GM23338 (cell line): Measurements from ENCODE around the gene FAM111A. TPM values are rescaled to one million over a fixed set of nuclear protein-coding genes. Genes with fewer than 3 reads are reported as not detected.

Experiments used
- ATAC-seq: fragments of 200-7000 bp; cut with Tn5 transposase; 3 replicates; pipeline ENCODE4 v1.9.1; 2020
- DNase-seq: peaks from one replicate; pipeline ENCODE4 v3.0.0-alpha.2; 2015; ENCODE audit warnings: low spot score
- H2AFZ ChIP-seq: fragments of 200-600 bp; sonication (generic); 2 replicates; pipeline ENCODE4 v1.8.0; 2016; ENCODE audit warnings: antibody characterized with exemption, mild to moderate bottlenecking, moderate library complexity
- H3F3A ChIP-seq: fragments of 200-600 bp; sonication (generic); replicated peaks from 2 replicates; pipeline ENCODE4 v1.8.0; 2017; ENCODE audit warnings: antibody characterized with exemption, mixed run types, low read depth
- H3K27ac ChIP-seq: fragments of 200-600 bp; sonication (generic); 2 replicates; pipeline ENCODE4 v1.6.1; 2016; ENCODE audit warnings: low read depth
- H3K27me3 ChIP-seq: fragments of 200-600 bp; sonication (generic); 2 replicates; pipeline ENCODE4 v1.8.0; 2016; ENCODE audit warnings: mild to moderate bottlenecking, mixed run types, moderate library complexity; ENCODE audit not compliant: insufficient read depth
- H3K36me3 ChIP-seq: fragments of 200-600 bp; sonication (generic); 2 replicates; pipeline ENCODE4 v1.8.0; 2016; ENCODE audit warnings: mild to moderate bottlenecking; ENCODE audit not compliant: insufficient read depth
- H3K4me1 ChIP-seq: fragments of 200-600 bp; sonication (generic); 2 replicates; pipeline ENCODE4 v1.8.0; 2016; ENCODE audit warnings: mild to moderate bottlenecking, moderate library complexity; ENCODE audit not compliant: insufficient read depth
- H3K4me2 ChIP-seq: fragments of 200-600 bp; sonication (generic); 2 replicates; pipeline ENCODE4 v1.7.1; 2017; ENCODE audit warnings: mixed run types
- H3K4me3 ChIP-seq: fragments of 200-600 bp; sonication (generic); 2 replicates; pipeline ENCODE4 v1.6.1; 2016; ENCODE audit warnings: mixed run types
- H3K79me2 ChIP-seq: fragments of 200-600 bp; sonication (generic); replicated peaks from 2 replicates; pipeline ENCODE4 v1.8.0; 2017; ENCODE audit warnings: mild to moderate bottlenecking; ENCODE audit not compliant: insufficient read depth
- H3K9me2 ChIP-seq: fragments of 200-600 bp; sonication (generic); 2 replicates; pipeline ENCODE4 v1.8.0; 2017; ENCODE audit not compliant: insufficient read depth
- H4K20me1 ChIP-seq: fragments of 200-600 bp; sonication (generic); replicated peaks from 2 replicates; pipeline ENCODE4 v1.8.0; 2017; ENCODE audit warnings: mild to moderate bottlenecking; ENCODE audit not compliant: insufficient read depth
- H3K27ac Mint-ChIP-seq: 2 replicates; pipeline ENCODE4 v1.8.0; 2020; ENCODE audit warnings: inconsistent platforms, mild to moderate bottlenecking, moderate library complexity, mixed read lengths
- H3K27me3 Mint-ChIP-seq: 3 replicates; pipeline ENCODE4 v1.8.0; 2022; ENCODE audit warnings: low read depth, mild to moderate bottlenecking, moderate library complexity, mixed read lengths, inconsistent platforms; ENCODE audit not compliant: insufficient read depth, poor library complexity
- H3K36me3 Mint-ChIP-seq: 3 replicates; pipeline ENCODE4 v1.8.0; 2021; ENCODE audit warnings: low read depth, mild to moderate bottlenecking, inconsistent platforms, moderate library complexity, mixed read lengths
- H3K4me1 Mint-ChIP-seq: 3 replicates; pipeline ENCODE4 v1.8.0; 2020; ENCODE audit warnings: mild to moderate bottlenecking, inconsistent platforms, mixed read lengths
- H3K4me3 Mint-ChIP-seq: 3 replicates; pipeline ENCODE4 v1.8.0; 2021; ENCODE audit warnings: moderate library complexity, mild to moderate bottlenecking, inconsistent platforms, mixed read lengths
- H3K9me3 Mint-ChIP-seq: 3 replicates; pipeline ENCODE4 v1.8.0; 2020; ENCODE audit warnings: moderate library complexity, mild to moderate bottlenecking, inconsistent platforms, mixed read lengths
- CREB1 ChIP-seq: fragments of 250-450 bp; sonication (Bioruptor Pico); IDR thresholded peaks from 2 replicates; pipeline ENCODE4 v1.5.0; 2020; ENCODE audit warnings: low read depth, mild to moderate bottlenecking, moderate library complexity
- CTCF ChIP-seq, 2 experiments: fragments of 200-600 bp in 1 of 2; sonication (generic) in 1 of 2; conservative IDR thresholded peaks; 2 replicates each; pipeline versions ENCODE4 v1.5.1 to v1.6.1; 2016 to 2017; ENCODE audit warnings: antibody characterized with exemption in 2 of 2, low read depth in 2 of 2, mild to moderate bottlenecking in 2 of 2, moderate library complexity in 1 of 2
- EZH2 ChIP-seq: fragments of 200-600 bp; sonication (generic); IDR thresholded peaks from one replicate; pipeline ENCODE4 v1.8.0; 2017; ENCODE audit warnings: antibody characterized with exemption, mild to moderate bottlenecking, low read depth; ENCODE audit not compliant: unreplicated experiment
- EZH2phosphoT487 ChIP-seq: fragments of 200-600 bp; sonication (generic); IDR thresholded peaks from one replicate; pipeline ENCODE4 v1.8.1; 2018; ENCODE audit warnings: antibody characterized with exemption; ENCODE audit not compliant: unreplicated experiment
- JUNB ChIP-seq: IDR thresholded peaks from one replicate; pipeline ENCODE4 v1.6.1; 2016; ENCODE audit warnings: antibody characterized with exemption; ENCODE audit not compliant: unreplicated experiment
- NANOG ChIP-seq: IDR thresholded peaks from 2 replicates; pipeline ENCODE4 v1.6.1; 2016; ENCODE audit warnings: antibody characterized with exemption, borderline replicate concordance
- POLR2AphosphoS5 ChIP-seq: IDR thresholded peaks from 2 replicates; pipeline ENCODE4 v1.6.1; 2016; ENCODE audit warnings: antibody characterized with exemption, low read depth
- STAT1 ChIP-seq: IDR thresholded peaks from one replicate; pipeline ENCODE4 v1.6.1; 2016; ENCODE audit warnings: antibody characterized with exemption; ENCODE audit not compliant: unreplicated experiment
- ZNF114 ChIP-seq: fragments of 250-450 bp; sonication (Bioruptor Pico); IDR thresholded peaks from 2 replicates; pipeline ENCODE4 v1.5.0; 2020; ENCODE audit warnings: mild to moderate bottlenecking, moderate library complexity
- polyA plus RNA-seq: library from polyadenylated mRNA; unstranded; fragments of >200 nt; fragmentation: Nextera tagmentation; extraction: Ambion mirVana; gene quantifications from 2 replicates; pipeline ENCODE4 v1.2.1, GENCODE V29; 2016
- total RNA-seq: library from RNA; depleted of rRNA; stranded (reverse); fragments of >200 nt; shearing (Covaris generic); gene quantifications from 2 replicates; pipeline ENCODE4 v1.2.3, GENCODE V29; 2014

The FAM111A gene
- total and polyA plus RNA-seq, 2 experiments from 2014 or later: 23.0 to 38.1 TPM

- TF ChIP-seq EZH2phosphoT487: no peak
- no peak for TF ChIP-seq ZNF114 (CRISPR knock-in tag)
- no peak for TF ChIP-seq STAT1
- no peak for TF ChIP-seq CREB1 (CRISPR knock-in tag)
- no peak for TF ChIP-seq EZH2
- no peak for TF ChIP-seq JUNB
- TF ChIP-seq POLR2AphosphoS5: no peak
- no peak for TF ChIP-seq CTCF (conservative IDR thresholded peaks at IDR 0.05; ENCODE audit: low read depth in 2 of 2)
- no peak for TF ChIP-seq NANOG
Observed at GRCh38 chr11:59178402-59178801, 35.7 kb downstream of the FAM111A start (continued).

DNA sequence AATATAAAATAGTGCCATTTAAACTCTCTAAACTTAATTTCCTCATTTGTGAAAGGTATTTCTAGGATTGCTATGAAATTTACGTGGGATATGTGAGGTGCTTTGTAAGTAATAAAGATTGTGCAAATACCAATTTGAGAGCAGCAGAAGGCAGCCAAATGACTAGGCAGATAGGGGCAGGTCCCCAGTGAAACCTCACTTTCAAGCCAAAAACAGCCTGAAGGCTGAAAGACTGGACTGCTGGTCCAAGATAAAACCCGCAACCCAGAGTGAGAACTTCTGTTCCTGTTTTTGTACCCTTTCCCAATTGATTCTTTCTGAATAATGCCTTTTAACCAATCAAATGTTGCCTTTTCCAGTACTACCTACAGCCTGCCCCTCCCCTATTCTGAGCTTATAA is 36.5 kb downstream of the FAM111A start:
- peaks cover 5% of the 10 kb centered on the region for H3K27me3 Mint-ChIP-seq
- no peak overlapping the region for H3K27ac Mint-ChIP-seq
- peaks cover 30% of the 10 kb centered on the region for H3K9me3 Mint-ChIP-seq
- peaks cover 26% of the 10 kb centered on the region for H3K79me2 ChIP-seq
- H2AFZ ChIP-seq: no peak overlapping the region
- no peak overlapping the region for H3K4me3 ChIP-seq
- DNase-seq: no peak
- no peaks in the 10 kb centered on the region; the same call in 1 of the 2 replicates for H3K36me3 ChIP-seq
- H3K27me3 ChIP-seq: no peaks in the 10 kb centered on the region
- H3K4me1 Mint-ChIP-seq: peaks cover 32% of the 10 kb centered on the region
- peaks cover 8% of the 10 kb centered on the region for H3K4me1 ChIP-seq
- H3K9me2 ChIP-seq: no peaks in the 10 kb centered on the region; the same call in 1 of the 2 replicates
- peaks cover 67% of the 10 kb centered on the region for H3K36me3 Mint-ChIP-seq
- 0 out of 2 replicates have a peak, but pooled peaks cover 5% of the 10 kb centered on the region for H3F3A ChIP-seq
- ATAC-seq: no peak
- TF ChIP-seq STAT1 (no peak), CTCF (conservative IDR thresholded peaks at IDR 0.05; ENCODE audit: low read depth in 2 of 2) (no peak)
- peaks cover 7% of the 10 kb centered on the region; the same call in 1 of the 2 replicates for H4K20me1 ChIP-seq
- no peak overlapping the region for H3K4me3 Mint-ChIP-seq
- H3K27ac ChIP-seq: no peak overlapping the region
- H3K4me2 ChIP-seq: no peak overlapping the region
